GM18519 (cell line): ENCODE measurements around the gene ZNF3.
"Not testable (repeated sequence)": the region's sequence is repeated elsewhere in the genome, so short reads cannot be mapped to it uniquely, and the experiment has no call there.

Source experiments
- ATAC-seq: cut with Tn5 transposase; IDR thresholded peaks from one replicate; pipeline ENCODE4 v1.9.1; 2021; ENCODE audit warnings: mild to moderate bottlenecking, moderate library complexity; ENCODE audit not compliant: unreplicated experiment, low FRiP score

Gene ZNF3

DNA sequence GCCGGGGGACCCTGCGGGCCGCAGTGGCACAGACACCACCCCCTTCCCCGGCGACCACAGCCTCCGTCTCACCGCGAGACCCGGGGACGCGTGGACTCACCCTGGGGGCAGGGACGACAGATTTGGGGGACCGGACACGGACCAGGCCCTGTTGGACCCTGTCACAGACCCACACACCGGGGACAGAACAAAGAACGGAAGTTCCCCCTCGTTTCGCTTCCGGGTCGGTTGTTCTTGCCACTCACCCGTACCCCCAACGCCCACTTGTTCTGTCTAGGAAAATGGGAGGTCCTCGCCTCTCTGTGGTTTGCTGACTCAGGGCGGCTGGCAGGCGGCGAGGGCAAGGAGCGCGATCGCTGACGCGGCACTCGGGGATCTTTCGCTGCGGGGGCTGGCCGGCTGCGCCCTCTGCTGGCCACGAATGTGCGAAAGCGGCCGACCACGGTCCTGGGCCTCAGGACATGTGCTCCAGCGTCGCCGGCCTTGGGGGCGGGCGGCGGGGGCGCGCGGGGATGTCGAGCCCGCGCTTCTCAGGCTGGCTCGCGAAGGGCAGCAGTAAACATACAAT lies at the start of gene ZNF3:
Gene ZNF3 (minus strand): TSS at position 189 of the 568 bp plus-strand sequence. CDS start 4,366 bp downstream, outside the sequence.
- ATAC-seq, result peak; percentile 45

DNA sequence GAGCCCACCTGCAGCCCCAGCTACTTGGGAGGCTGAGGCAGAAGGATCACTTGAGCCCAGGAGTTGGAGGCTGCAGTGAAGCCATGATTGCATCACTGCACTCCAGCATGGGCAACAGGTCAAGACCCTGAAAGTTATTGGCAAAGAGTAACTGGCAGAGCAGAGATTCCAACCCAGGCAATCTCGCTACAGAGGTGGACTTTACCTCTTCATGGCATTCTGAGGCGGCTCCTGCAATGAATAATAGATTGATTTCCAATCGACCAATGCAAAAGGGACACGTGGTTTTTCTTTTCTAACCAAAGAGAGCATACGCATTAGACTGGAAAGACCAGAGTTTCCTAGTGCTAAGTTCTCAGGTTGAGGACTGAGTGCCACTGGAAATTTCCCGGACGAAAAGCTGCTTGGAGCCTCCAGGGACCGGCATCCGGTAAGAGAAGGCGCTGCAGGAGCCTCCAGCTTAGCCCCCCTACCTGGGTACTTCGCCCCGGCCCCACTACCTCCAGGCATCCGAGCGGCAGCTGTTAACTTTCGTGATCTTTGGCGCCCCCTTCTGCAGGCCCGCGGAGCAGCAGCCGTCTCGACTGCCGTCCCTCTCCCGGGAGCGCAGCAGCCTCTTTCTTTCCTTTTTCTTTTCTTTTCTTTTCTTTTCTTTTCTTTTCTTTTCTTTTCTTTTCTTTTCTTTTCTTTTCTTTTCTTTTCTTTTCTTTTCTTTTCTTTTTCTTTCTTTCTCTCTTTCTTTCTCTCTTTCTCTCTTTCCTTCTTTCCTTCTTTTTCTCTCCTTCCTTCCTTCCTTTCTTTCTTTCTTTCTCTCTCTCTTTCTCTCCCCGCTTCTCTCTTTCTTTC lies 49.3 kb upstream of the ZNF3 start:
- no peak for ATAC-seq

DNA sequence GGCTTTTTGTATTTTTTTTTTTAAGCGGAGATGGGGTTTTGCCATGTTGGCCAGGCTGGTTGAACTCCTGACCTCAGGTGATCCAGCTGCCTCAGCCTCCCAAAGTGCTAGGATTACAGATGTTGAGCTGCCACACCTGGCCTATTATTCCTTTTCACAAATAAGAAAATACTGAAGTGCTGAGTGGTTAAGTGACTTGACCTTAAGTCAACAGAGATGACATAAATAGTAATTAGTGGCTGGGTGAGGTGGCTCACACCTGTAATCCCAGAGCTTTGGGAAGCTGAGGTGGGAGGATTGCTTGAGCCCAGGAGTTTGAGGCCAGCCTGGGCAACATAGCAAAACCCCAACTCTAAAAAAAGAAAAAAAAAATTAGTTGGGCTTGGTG lies 48.7 kb upstream of the ZNF3 start:
- ATAC-seq, result not testable (repeated sequence)

DNA sequence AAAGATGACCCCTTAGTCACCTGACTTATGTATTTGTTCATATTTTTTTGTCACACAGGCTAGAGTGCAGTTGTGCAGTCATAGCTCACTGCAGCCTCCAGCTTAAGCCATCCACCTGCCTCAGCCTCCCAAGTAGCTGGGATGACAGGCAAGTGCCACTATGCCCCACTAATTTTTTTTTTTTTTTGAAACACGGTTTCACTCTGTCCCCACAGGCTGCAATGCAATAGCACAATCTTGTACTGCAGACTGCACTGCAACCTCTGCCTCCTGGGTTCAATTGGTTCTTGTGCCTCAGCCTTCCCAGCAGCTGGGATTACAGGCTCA lies 47.1 kb upstream of the ZNF3 start:
- no peak for ATAC-seq

DNA sequence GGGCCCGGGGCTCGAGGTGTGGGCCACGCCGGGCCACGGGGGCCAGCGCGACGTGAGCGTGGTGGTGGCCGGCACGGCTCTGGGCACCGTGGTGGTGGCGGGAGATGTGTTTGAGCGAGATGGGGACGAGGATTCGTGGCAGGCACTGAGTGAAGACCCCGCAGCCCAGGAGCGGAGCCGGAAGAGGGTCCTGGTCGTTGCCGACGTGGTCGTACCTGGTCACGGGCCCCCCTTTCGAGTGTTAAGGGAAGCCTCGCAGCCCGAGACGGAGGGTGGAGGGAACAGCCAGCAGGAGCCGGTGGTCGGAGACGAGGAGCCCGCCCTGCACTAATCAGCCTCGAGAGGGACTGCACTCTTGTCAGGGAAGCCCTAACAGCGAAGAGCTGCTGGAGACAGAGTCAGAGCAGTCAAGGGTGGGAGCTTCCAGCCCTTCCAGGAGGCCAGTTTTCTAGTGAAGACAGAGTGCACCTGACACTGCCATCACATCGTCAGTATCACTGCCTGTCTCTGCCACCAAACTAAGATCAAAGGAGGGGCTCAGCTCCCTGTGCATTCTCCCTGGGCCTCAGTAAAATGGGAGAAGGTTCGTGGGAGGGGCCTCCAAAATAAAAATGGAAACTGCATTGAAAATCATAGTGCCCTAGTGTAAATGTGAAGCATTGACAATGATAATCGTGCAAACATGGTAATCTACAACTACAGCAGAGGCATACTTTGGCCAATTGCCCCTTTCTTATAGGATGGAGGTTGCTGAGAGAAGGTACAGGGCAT lies 46.5 kb upstream of the ZNF3 start:
- peak; percentile 9 for ATAC-seq

DNA sequence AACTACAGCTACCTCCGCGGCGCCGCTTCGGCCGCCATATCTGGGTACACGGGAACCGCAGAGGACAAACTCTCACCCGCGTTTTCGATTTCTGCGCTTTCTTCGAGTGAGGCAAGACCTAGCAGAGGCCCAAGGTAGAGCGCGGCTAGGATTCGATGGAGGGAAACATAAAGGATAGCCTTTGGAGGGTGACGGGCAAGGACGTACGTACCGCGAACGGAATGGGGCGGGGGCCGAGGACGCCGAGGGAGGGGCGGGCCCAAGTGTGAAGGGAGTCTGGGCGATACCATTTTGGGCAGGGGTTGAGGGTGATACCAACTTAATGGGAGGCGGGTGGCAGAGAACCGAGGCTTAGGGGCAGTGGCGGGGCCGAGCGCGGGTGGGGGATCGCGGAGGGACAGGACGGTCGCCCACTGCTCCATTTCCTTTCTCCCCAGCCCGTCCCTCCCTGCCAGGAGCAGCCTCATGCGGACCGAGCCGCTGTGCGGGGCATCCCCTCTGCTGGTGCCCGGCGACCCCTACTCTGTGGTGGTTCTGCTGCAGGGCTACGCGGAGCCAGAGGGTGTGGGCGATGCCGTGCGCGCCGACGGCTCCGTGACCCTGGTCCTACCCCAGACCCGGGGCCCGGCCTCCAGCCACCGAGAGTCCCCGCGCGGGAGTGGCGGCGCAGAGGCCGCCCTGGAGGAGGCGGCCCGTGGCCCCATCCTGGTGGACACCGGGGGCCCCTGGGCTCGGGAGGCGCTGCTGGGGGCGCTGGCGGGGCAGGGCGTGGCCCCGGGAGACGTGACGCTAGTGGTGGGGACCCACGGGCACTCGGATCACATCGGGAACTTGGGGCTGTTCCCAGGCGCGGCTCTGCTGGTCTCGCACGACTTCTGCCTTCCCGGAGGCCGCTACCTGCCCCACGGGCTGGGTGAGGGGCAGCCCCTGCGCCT lies 45.7 kb upstream of the ZNF3 start, which contains the start of gene MBLAC1:
Gene MBLAC1 (plus strand): TSS at position 37 of the 935 bp plus-strand sequence. CDS start 429 bp downstream, at position 466.
- ATAC-seq, result peak; percentile 37

DNA sequence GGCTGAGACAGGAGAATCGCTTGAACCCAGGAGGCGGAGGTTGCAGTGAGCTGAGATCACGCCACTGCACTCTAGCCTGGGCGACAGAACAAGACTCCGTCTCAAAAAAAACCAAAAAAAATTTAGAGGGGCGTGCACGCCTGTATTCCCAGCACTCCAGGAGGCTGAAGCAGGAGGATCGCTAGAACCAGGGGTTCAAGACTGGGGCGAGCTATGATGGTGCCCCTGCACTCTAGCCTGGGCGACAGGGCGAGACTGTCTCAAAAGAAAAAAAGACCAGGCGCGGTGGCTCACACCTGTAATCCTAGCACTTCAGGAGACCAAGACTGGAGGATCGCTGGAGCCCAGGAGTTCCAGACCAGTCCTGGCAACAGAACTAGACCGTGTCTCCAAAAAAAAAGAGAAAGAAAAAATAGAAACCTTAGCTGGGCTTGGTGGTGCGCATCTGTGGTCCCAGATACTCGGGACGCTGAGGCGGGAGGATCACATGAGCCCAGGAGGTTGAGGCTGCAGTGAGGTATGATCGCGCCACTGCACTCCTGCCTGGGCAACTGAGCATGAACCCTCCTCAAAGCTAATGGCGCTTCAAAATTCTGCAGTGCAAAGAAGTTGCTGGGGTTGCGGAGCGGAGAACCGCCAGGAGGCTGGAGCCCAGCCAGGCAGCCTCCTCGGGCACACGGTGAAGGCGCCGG lies 44.9 kb upstream of the ZNF3 start:
- ATAC-seq, result peak; percentile 8

DNA sequence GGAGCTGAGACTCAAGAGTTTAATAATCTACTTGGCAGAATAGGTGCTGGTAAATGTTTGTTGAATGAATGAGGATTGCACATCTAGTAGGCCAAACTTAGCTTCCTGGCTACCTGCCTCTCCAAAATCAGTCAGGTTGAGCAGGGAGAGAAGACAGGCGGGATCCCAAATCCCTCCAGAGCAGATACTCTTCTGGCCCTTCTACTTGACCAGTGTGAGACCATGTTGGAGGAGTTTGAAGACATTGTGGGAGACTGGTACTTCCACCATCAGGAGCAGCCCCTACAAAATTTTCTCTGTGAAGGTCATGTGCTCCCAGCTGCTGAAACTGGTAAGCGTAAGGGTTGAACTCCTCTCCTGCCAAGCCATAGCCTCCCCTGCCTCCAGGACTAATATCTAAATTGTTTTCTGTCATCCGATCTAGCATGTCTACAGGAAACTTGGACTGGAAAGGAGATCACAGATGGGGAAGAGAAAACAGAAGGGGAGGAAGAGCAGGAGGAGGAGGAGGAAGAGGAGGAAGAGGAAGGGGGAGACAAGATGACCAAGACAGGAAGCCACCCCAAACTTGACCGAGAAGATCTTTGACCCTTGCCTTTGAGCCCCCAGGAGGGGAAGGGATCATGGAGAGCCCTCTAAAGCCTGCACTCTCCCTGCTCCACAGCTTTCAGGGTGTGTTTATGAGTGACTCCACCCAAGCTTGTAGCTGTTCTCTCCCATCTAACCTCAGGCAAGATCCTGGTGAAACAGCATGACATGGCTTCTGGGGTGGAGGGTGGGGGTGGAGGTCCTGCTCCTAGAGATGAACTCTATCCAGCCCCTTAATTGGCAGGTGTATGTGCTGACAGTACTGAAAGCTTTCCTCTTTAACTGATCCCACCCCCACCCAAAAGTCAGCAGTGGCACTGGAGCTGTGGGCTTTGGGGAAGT lies 43.0 kb upstream of the ZNF3 start:
- ATAC-seq, result no peak

DNA sequence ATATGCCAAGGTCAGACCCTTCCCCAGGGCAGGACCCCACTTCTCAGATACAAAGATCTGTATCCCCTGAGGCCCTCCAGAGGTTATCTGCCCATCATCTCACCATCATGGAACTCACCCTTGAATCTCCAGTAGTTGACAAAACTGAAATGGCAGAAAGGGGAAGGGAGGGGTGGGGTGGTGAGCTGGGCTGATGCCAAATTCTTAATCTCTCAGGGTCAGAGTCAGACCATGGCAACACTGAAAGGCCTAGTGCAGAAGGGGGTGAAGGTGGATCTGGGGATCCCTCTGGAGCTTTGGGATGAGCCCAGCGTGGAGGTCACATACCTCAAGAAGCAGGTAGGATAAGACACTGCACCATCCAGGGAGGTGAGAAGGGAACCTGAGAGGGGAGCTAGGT lies 41.0 kb upstream of the ZNF3 start:
- no peak for ATAC-seq

DNA sequence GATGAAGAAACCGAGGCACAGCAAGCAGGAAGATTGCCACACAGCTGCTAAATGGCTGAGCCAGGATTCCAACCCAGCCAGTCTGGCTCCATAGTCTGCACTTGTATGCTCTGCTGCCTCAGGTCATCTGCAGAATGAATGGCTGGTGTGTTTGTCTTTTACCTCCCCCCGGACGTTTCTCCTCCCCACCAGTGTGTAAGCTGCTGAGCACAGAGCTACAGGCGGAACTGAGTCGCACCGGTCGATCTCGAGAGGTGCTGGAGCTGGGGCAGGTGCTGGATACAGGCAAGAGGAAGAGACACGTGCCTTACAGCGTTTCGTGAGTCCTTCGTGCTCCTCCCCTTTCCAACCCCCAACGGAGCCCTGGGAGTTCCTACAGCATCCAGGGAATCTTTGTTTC lies 40.5 kb upstream of the ZNF3 start:
- ATAC-seq, result no peak

DNA sequence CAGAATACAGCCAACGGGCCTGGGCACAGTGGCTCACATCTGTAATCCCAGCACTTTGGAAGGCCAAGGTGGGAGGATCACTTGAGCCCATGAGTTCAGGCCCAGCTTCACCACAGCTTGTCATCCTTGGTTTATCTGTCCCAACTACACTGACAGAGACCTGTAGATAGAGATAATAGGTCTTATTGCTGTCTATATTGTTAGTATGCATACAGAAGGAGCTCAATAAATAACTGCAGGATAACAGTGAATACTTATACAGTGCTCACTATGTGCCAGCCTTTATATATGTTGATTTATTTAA lies 39.2 kb upstream of the ZNF3 start:
- no peak for ATAC-seq

DNA sequence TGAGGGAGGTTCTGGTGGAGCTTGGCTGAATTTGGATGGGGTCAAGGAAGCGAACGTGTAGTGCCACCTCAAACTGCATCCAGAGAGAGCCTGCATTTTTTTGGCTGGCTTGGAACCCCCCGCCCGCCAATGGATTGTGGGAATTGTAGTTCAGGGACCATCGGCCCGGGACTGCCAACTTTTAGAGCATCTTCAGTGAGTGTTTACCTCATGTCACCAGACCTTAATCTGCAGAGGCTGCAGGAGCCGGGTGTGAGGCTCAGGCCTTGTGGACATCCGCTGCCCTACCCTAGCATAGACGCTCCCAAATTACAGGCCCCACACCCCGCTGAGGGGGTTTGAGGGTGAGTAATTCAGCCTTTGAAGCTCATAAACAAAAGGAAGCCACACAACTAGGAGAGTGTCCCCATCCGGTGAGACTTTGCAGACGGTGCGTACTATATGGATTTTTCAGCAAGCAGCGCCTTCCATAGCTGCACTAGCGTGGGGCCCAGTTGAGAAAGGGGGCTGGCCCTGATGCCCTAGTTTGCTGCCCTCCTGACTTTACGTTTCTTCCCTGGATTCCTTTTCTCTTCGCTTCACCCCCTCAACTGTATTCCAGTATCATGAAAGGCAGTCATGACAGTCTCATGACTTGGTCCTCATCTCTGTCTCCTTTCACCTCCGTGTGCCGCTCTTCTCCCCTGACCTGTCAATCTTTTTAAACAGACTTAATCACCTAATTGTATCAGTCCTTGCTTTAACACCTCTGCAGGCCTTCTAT lies 38.6 kb upstream of the ZNF3 start:
- peak; percentile 9 for ATAC-seq

DNA sequence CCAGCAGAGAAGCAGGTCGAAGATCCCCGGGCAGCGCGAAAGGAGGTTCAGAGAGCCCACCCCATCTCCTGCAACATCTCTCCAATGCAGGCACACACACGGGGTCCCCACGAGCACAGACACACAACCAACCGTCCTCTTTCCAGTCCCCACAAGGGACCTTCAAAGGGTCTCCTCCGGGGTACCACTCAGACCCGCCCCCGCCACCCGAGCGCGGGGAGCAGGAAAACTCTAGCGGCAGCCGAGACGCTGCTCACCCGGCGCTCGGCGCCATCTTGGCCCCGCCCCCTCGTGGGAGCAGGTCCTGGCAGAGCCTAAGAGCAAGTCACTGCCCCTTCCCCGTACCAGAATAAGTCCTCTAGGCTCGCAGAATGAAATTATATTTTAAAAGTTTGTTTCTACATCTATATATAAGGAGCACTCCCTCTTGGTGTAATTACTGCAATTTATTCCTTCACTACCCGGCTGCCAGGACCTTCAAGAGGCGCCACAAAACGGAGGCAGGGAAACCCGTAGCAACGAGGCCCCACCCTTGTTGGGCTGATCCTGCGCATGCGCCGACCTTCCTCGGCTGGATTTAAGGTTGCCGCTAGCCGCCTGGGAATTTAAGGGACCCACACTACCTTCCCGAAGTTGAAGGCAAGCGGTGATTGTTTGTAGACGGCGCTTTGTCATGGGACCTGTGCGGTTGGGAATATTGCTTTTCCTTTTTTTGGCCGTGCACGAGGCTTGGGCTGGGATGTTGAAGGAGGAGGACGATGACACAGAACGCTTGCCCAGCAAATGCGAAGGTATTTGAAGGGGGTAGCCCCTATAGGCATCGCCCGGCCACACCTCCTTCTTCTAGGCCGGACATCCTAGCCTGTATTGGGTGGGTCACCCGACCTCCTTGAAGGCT lies 37.8 kb upstream of the ZNF3 start, which contains the start of the genes CNPY4 and TAF6:
Gene CNPY4 (plus strand): TSS at position 563 of the 898 bp plus-strand sequence. CDS start 111 bp downstream, at position 674.
Gene TAF6 (minus strand): TSS at position 287 of the 898 bp plus-strand sequence. CDS start 5,149 bp downstream, outside the sequence.
- ATAC-seq, result peak; percentile 64

DNA sequence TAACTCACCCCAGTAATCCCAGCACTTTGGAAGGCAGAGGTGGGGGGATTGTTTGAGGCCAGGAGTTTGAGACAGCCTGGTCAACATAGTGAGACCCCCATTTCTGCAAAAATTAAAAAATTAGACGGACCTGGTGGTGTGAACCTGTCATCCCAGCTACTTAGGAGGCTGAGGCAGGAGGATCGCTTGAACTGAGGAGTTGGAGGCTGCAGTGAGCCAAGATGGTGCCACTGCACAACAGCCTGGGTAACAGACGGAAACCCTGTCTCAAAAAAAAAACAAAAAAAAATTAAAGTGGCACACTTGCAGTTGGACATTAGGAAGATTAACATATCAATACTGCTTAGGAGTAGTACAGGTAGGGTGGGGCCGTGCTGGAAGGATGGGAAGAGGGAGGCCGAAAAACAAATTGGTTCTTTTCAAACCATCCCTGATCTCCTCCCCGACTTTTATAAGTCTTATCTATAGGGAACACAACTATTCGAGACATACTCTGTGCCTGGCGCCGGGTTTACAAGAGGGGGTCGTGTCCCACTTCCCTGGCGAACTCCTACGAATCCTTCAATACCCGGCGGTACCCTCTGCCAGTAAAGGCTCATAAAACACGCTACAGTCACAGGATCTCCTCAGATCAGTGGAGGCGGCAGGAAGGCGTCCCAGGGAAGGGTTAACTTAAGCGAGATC lies 37.0 kb upstream of the ZNF3 start:
- no peak for ATAC-seq

DNA sequence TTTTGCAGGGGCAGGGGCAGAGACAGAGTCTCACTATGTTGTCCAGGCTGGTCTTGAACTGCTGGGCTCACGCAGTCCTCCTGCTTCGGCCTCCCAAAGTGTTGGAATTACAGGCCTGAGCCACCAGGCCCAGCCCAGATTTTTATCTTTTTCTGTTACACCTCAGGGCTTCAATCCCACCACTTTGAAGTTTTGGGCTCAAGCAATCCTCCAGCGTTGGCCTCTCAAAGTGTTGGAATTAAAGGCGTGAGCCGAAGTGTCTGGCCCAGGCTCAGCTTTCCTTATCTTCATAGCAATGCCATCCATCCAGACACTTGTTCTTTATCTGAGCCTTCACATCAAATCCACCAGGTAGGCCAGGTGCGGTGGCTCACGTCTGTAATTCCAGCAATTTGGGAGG lies 33.5 kb upstream of the ZNF3 start:
- ATAC-seq, result no peak

DNA sequence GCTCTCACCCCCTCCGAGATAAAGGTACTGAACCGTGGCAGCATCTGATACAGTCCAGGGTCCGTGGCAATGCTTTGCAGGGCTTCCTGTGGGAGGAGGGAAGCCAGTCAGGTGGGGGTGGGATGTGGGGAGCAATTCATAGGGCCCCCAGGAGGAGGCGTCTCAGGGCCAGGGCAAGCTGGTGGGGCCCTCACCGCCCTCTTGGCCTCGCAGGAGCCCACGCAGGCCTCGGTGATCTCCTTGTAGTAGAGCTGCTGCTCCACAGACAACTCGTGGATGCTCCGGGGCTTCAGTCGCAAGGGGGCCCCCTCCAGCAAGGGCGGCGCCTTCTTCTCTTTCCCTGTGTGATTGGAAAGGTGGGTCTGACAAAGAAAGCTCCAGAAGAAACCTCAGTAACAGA lies 30.4 kb upstream of the ZNF3 start:
- no peak for ATAC-seq
